GM12878 (cell line): ENCODE measurements around the gene CCDC102B.

Experiments
- ATF2 ChIP-seq: IDR thresholded peaks from 2 replicates; pipeline ENCODE4 v1.6.1; 2012; ENCODE audit warnings: low read length, inconsistent platforms
- ESRRA ChIP-seq: IDR thresholded peaks from 2 replicates; pipeline ENCODE4 v1.6.1; 2012; ENCODE audit warnings: mild to moderate bottlenecking, low read length, improper control_type of control experiment
- POLR2AphosphoS5 ChIP-seq: IDR thresholded peaks from 2 replicates; pipeline ENCODE4 v1.6.1; 2011; ENCODE audit warnings: mild to moderate bottlenecking, low read length, inconsistent platforms
- RFX5 ChIP-seq: IDR thresholded peaks from 2 replicates; pipeline ENCODE4 v1.6.1; 2011; ENCODE audit warnings: low read depth, low read length, improper control_type of control experiment
- SMC3 ChIP-seq: IDR thresholded peaks from 2 replicates; pipeline ENCODE4 v1.6.1; 2011; ENCODE audit warnings: low read length, improper control_type of control experiment, borderline replicate concordance
- YBX1 ChIP-seq: fragments of 450-650 bp; IDR thresholded peaks from 2 replicates; pipeline ENCODE4 v1.6.1; 2016; ENCODE audit warnings: antibody characterized with exemption

- TF ChIP-seq ESRRA (no peak), POLR2AphosphoS5 (no peak), RFX5 (no peak), SMC3 (no peak), YBX1 (no peak), ATF2 (no peak)
Measured at GRCh38 chr18:68909579-68909978, 111.7 kb downstream of the CCDC102B start.
